HEK293T (cell line): Measurements from ENCODE around the gene BACH1.

Source experiments
- BHLHE40 ChIP-seq: fragments of 450-650 bp; IDR thresholded peaks from 2 replicates; pipeline ENCODE4 v1.6.1; 2016; ENCODE audit warnings: mild to moderate bottlenecking, moderate library complexity, borderline replicate concordance
- ELF4 ChIP-seq: fragments of 450-650 bp; IDR thresholded peaks from 2 replicates; pipeline ENCODE4 v1.6.1; 2017; ENCODE audit warnings: antibody characterized with exemption
- FOXA1 ChIP-seq: fragments of 450-650 bp; IDR thresholded peaks from 2 replicates; pipeline ENCODE4 v1.6.1; 2016; ENCODE audit warnings: mild to moderate bottlenecking
- FOXK2 ChIP-seq: fragments of 450-650 bp; IDR thresholded peaks from 2 replicates; pipeline ENCODE4 v1.6.1; 2016; ENCODE audit warnings: mild to moderate bottlenecking
- FOXM1 ChIP-seq: fragments of 450-650 bp; IDR thresholded peaks from 2 replicates; pipeline ENCODE4 v1.6.1; 2017; ENCODE audit warnings: mild to moderate bottlenecking, borderline replicate concordance
- LEF1 ChIP-seq: fragments of 450-650 bp; IDR thresholded peaks from 2 replicates; pipeline ENCODE4 v1.6.1; 2017; ENCODE audit warnings: mild to moderate bottlenecking, borderline replicate concordance
- PKNOX1 ChIP-seq: fragments of 450-650 bp; IDR thresholded peaks from 2 replicates; pipeline ENCODE4 v1.6.1; 2016
- SP1 ChIP-seq: fragments of 450-650 bp; IDR thresholded peaks from 2 replicates; pipeline ENCODE4 v1.6.1; 2017
- SUZ12 ChIP-seq: fragments of 450-650 bp; IDR thresholded peaks from 2 replicates; pipeline ENCODE4 v1.6.1; 2016; ENCODE audit warnings: mild to moderate bottlenecking
- TARDBP ChIP-seq: fragments of 450-650 bp; IDR thresholded peaks from 2 replicates; pipeline ENCODE4 v1.6.1; 2016
- ZNF384 ChIP-seq: fragments of 450-650 bp; IDR thresholded peaks from 2 replicates; pipeline ENCODE4 v1.6.1; 2016

- TF ChIP-seq ELF4 (no peak), TARDBP (no peak), SP1 (no peak), FOXA1 (no peak), FOXM1 (no peak), SUZ12 (no peak), ZNF384 (no peak), LEF1 (no peak), FOXK2 (no peak), PKNOX1 (no peak), BHLHE40 (no peak)
These were observed 92.1 kb downstream of the BACH1 start for GRCh38 chr21:29390778-29391177.
